Activated CD8-positive, alpha-beta memory T cell treated with anti-CD3 and anti-CD28 coated beads for 36 hours (primary cell): ENCODE data around the gene NAMPT. TPM values are rescaled to one million over a fixed set of nuclear protein-coding genes. Genes with fewer than 3 reads are reported as not detected.

Experiments used
- CTCF ChIA-PET: fragments of 350-600 bp; sonication (Branson Sonifier 250); formaldehyde crosslinking; loops from one replicate; lab custom pipeline; 2021; ENCODE audit warnings: antibody characterized with exemption; lab: Charles Lee
- POLR2A ChIA-PET: fragments of 350-600 bp; sonication (Branson Sonifier 250); formaldehyde crosslinking; loops from one replicate; lab custom pipeline; 2021; ENCODE audit warnings: antibody characterized with exemption; lab: Charles Lee
- total RNA-seq, 2 experiments: library from RNA; stranded (reverse); gene quantifications; one replicate each; pipeline ENCODE4 v1.2.3, GENCODE V29; 2021

The NAMPT gene
- total RNA-seq, 2 experiments from 2014 or later, result 978 to 991 TPM

GRCh38 chr7:106254525-106255116 is 30.2 kb downstream of the NAMPT start:
- ChIA-PET POLR2A (interaction anchor here (0.6 kb wide), 1 partner anchor 222 kb away, joined by 3 read pairs; no protein-coding TSS in a partner anchor), CTCF (no interaction called here)

GRCh38 chr7:106252568-106252967 is 32.2 kb downstream of the NAMPT start:
- ChIA-PET POLR2A (no interaction called here), CTCF (no interaction called here)

- ChIA-PET CTCF (interaction anchor here (0.6 kb wide), 1 partner anchor 63 kb away, joined by 3 read pairs; no protein-coding TSS in a partner anchor), POLR2A (no interaction called here)
These were observed 35.3 kb downstream of the NAMPT start for GRCh38 chr7:106249488-106249887.

- POLR2A ChIA-PET, result no interaction called here
- CTCF ChIA-PET, result no interaction called here
These were observed 36.2 kb downstream of the NAMPT start for GRCh38 chr7:106248600-106248999.

GRCh38 chr7:106247841-106248240 is 36.9 kb downstream of the NAMPT start:
- ChIA-PET POLR2A (interaction anchor here (0.9 kb wide), 1 partner anchor 152 kb away, joined by 3 read pairs; no protein-coding TSS in a partner anchor), CTCF (no interaction called here)

- CTCF ChIA-PET, result no interaction called here
- POLR2A ChIA-PET, result interaction anchor here (0.9 kb wide), 1 partner anchor 153 kb away, joined by 3 read pairs; no protein-coding TSS in a partner anchor
These were observed 37.7 kb downstream of the NAMPT start for GRCh38 chr7:106246902-106247711.

- ChIA-PET POLR2A (no interaction called here), CTCF (no interaction called here)
These were observed 40.9 kb downstream of the NAMPT start for GRCh38 chr7:106243893-106244292.

- ChIA-PET CTCF (no interaction called here), POLR2A (no interaction called here)
These were observed 45.4 kb downstream of the NAMPT start for GRCh38 chr7:106239406-106239805.

GRCh38 chr7:106238830-106239229 is 46.0 kb downstream of the NAMPT start:
- ChIA-PET CTCF (no interaction called here), POLR2A (no interaction called here)

GRCh38 chr7:106236065-106236464 is 48.7 kb downstream of the NAMPT start:
- ChIA-PET POLR2A (no interaction called here), CTCF (interaction anchor here (0.6 kb wide), 1 partner anchor 80 kb away, joined by 3 read pairs; no protein-coding TSS in a partner anchor)

GRCh38 chr7:106234425-106234824 is 50.4 kb downstream of the NAMPT start:
- POLR2A ChIA-PET, result no interaction called here
- CTCF ChIA-PET, result no interaction called here

- ChIA-PET CTCF (interaction anchor here (1.0 kb wide), 1 partner anchor 10 kb away, joined by 3 read pairs; no protein-coding TSS in a partner anchor), POLR2A (no interaction called here)
These were observed 52.8 kb downstream of the NAMPT start for GRCh38 chr7:106231856-106232490.

GRCh38 chr7:106225856-106226255 is 58.9 kb downstream of the NAMPT start:
- POLR2A ChIA-PET, result no interaction called here

GRCh38 chr7:106224797-106225196 is 60.0 kb downstream of the NAMPT start:
- CTCF ChIA-PET, result no interaction called here
- POLR2A ChIA-PET, result interaction anchor here (1.1 kb wide), 1 partner anchor 59 kb away, joined by 4 read pairs; no protein-coding TSS in a partner anchor

More at GRCh38 chr7:106225856-106226255, 58.9 kb downstream of the NAMPT start:
- CTCF ChIA-PET, result no interaction called here

- CTCF ChIA-PET, result interaction anchor here (0.8 kb wide), 1 partner anchor 69 kb away, joined by 3 read pairs; no protein-coding TSS in a partner anchor
- POLR2A ChIA-PET, result no interaction called here
These were observed 61.6 kb downstream of the NAMPT start for GRCh38 chr7:106223156-106223555.

GRCh38 chr7:106222545-106222944 is 62.2 kb downstream of the NAMPT start:
- ChIA-PET CTCF (interaction anchor here (1.4 kb wide), 1 partner anchor 9 kb away, joined by 3 read pairs; no protein-coding TSS in a partner anchor), POLR2A (no interaction called here)

GRCh38 chr7:106220307-106220706 is 64.5 kb downstream of the NAMPT start:
- ChIA-PET POLR2A (no interaction called here), CTCF (no interaction called here)

GRCh38 chr7:106219170-106219569 is 65.6 kb downstream of the NAMPT start:
- ChIA-PET POLR2A (no interaction called here), CTCF (no interaction called here)

GRCh38 chr7:106218546-106218945 is 66.2 kb downstream of the NAMPT start:
- POLR2A ChIA-PET, result no interaction called here
- CTCF ChIA-PET, result no interaction called here
